ENCODE measurements around the gene CMC1.

CMC1 gene

GRCh38 chr3:28253040-28253715 is 11.8 kb downstream of the CMC1 start:
- Histone ChIP-seq H3K27ac (ENCODE audit: low read length) (no peak overlapping the region), H3K4me3 (ENCODE audit: low read depth in 1 of 2, low read length in 2 of 2) (no peak overlapping the region), H4K20me1 (ENCODE audit: insufficient read depth, low read length) (no peaks in the 10 kb centered on the region; the same call in 1 of the 2 replicates), H3K9me3 (ENCODE audit: insufficient read depth, low read length, severe bottlenecking) (no peaks in the 10 kb centered on the region), H3K36me3 (ENCODE audit: insufficient read depth, low read length) (0 out of 2 replicates have a peak, but pooled peaks cover 7% of the 10 kb centered on the region), H3K4me2 (ENCODE audit: insufficient read depth, low read length) (no peak overlapping the region), H3K4me1 (ENCODE audit: insufficient read depth, low read length) (no peaks in the 10 kb centered on the region), H3K27me3 (ENCODE audit: insufficient read depth, low read length, poor library complexity) (no peaks in the 10 kb centered on the region), H3K79me2 (ENCODE audit: insufficient read depth, low read length) (peaks cover 62% of the 10 kb centered on the region), H3K9ac (ENCODE audit: low read depth, low read length) (no peak overlapping the region), H2AFZ (ENCODE audit: low read depth, low read length) (no peak overlapping the region)
- TF ChIP-seq, protein P1, sequence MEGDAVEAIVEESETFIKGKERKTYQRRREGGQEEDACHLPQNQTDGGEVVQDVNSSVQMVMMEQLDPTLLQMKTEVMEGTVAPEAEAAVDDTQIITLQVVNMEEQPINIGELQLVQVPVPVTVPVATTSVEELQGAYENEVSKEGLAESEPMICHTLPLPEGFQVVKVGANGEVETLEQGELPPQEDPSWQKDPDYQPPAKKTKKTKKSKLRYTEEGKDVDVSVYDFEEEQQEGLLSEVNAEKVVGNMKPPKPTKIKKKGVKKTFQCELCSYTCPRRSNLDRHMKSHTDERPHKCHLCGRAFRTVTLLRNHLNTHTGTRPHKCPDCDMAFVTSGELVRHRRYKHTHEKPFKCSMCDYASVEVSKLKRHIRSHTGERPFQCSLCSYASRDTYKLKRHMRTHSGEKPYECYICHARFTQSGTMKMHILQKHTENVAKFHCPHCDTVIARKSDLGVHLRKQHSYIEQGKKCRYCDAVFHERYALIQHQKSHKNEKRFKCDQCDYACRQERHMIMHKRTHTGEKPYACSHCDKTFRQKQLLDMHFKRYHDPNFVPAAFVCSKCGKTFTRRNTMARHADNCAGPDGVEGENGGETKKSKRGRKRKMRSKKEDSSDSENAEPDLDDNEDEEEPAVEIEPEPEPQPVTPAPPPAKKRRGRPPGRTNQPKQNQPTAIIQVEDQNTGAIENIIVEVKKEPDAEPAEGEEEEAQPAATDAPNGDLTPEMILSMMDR (IDR thresholded peaks at IDR 0.05; ENCODE audit: borderline replicate concordance, extremely low read depth, low read length, poor library complexity, severe bottlenecking), result no peak
- no peak for TF ChIP-seq EZH2 (IDR thresholded peaks at IDR 0.05; ENCODE audit: borderline replicate concordance, low read depth, low read length, severe bottlenecking)
- no peak for DNase-seq
- ATAC-seq (ENCODE audit: insufficient read depth, low read depth), result no peak

- H3K79me2 ChIP-seq (ENCODE audit: insufficient read depth, low read length), result peaks cover 31% of the 10 kb centered on the region
- H4K20me1 ChIP-seq (ENCODE audit: insufficient read depth, low read length), result no peaks in the 10 kb centered on the region
- no peak for TF ChIP-seq EZH2 (IDR thresholded peaks at IDR 0.05; ENCODE audit: borderline replicate concordance, low read depth, low read length, severe bottlenecking)
- TF ChIP-seq, protein P1 (IDR thresholded peaks at IDR 0.05; ENCODE audit: borderline replicate concordance, extremely low read depth, low read length, poor library complexity, severe bottlenecking), result no peak
- H3K36me3 ChIP-seq (ENCODE audit: insufficient read depth, low read length), result peaks cover 19% of the 10 kb centered on the region; the same call in 1 of the 2 replicates
- ATAC-seq (ENCODE audit: insufficient read depth, low read depth) (no peak), DNase-seq (no peak)
- H3K27me3 ChIP-seq (ENCODE audit: insufficient read depth, low read length, poor library complexity), result no peaks in the 10 kb centered on the region
- no peaks in the 10 kb centered on the region for H3K4me1 ChIP-seq (ENCODE audit: insufficient read depth, low read length)
- no peak overlapping the region for H3K4me2 ChIP-seq (ENCODE audit: insufficient read depth, low read length)
- H3K27ac ChIP-seq (ENCODE audit: low read length), result no peak overlapping the region
- no peak overlapping the region for H3K9ac ChIP-seq (ENCODE audit: low read depth, low read length)
- no peaks in the 10 kb centered on the region for H3K9me3 ChIP-seq (ENCODE audit: insufficient read depth, low read length, severe bottlenecking)
- no peak overlapping the region for H2AFZ ChIP-seq (ENCODE audit: low read depth, low read length)
- H3K4me3 ChIP-seq (ENCODE audit: low read depth in 1 of 2, low read length in 2 of 2), result no peak overlapping the region
These were observed 20.6 kb downstream of the CMC1 start for GRCh38 chr3:28262001-28262400.

- Histone ChIP-seq H3K4me3 (ENCODE audit: low read depth in 1 of 2, low read length in 2 of 2) (no peak overlapping the region), H3K9ac (ENCODE audit: low read depth, low read length) (no peak overlapping the region), H2AFZ (ENCODE audit: low read depth, low read length) (no peak overlapping the region), H3K36me3 (ENCODE audit: insufficient read depth, low read length) (peaks cover 44% of the 10 kb centered on the region), H4K20me1 (ENCODE audit: insufficient read depth, low read length) (no peaks in the 10 kb centered on the region), H3K4me1 (ENCODE audit: insufficient read depth, low read length) (no peaks in the 10 kb centered on the region), H3K4me2 (ENCODE audit: insufficient read depth, low read length) (no peak overlapping the region), H3K27ac (ENCODE audit: low read length) (no peak overlapping the region), H3K9me3 (ENCODE audit: insufficient read depth, low read length, severe bottlenecking) (no peaks in the 10 kb centered on the region), H3K27me3 (ENCODE audit: insufficient read depth, low read length, poor library complexity) (no peaks in the 10 kb centered on the region), H3K79me2 (ENCODE audit: insufficient read depth, low read length) (peaks cover 12% of the 10 kb centered on the region)
- TF ChIP-seq EZH2 (IDR thresholded peaks at IDR 0.05; ENCODE audit: borderline replicate concordance, low read depth, low read length, severe bottlenecking), result no peak
- TF ChIP-seq, protein P1 (IDR thresholded peaks at IDR 0.05; ENCODE audit: borderline replicate concordance, extremely low read depth, low read length, poor library complexity, severe bottlenecking), result no peak
- DNase-seq, result no peak
- no peak for ATAC-seq (ENCODE audit: insufficient read depth, low read depth)
These were observed 24.2 kb downstream of the CMC1 start for GRCh38 chr3:28265641-28266040.
